Muscle of leg (tissue), 11 donors: ENCODE data around the gene EYA3. TPM values are rescaled to one million over a fixed set of nuclear protein-coding genes. Genes with fewer than 3 reads are reported as not detected.

ENCODE experiments used
- DNase-seq: peaks from one replicate; pipeline ENCODE4 v3.0.0; 2013
- H3K27ac ChIP-seq: one replicate; pipeline ENCODE4 v1.5.1; 2013; ENCODE audit warnings: mild to moderate bottlenecking, low read length, control low read depth
- H3K27me3 ChIP-seq: one replicate; pipeline ENCODE4 v1.6.1; 2013; ENCODE audit warnings: low read length; ENCODE audit not compliant: control insufficient read depth, insufficient read depth
- H3K36me3 ChIP-seq: one replicate; pipeline ENCODE4 v1.6.1; 2013; ENCODE audit warnings: low read length; ENCODE audit not compliant: control insufficient read depth, insufficient read depth
- H3K4me1 ChIP-seq: one replicate; pipeline ENCODE4 v1.6.1; 2013; ENCODE audit warnings: low read length; ENCODE audit not compliant: control insufficient read depth, insufficient read depth
- H3K4me3 ChIP-seq: one replicate; pipeline ENCODE4 v1.5.1; 2013; ENCODE audit warnings: low read length, control low read depth
- H3K9me3 ChIP-seq: replicated peaks from 2 replicates; pipeline ENCODE4 v1.6.1; 2013; ENCODE audit warnings: low read depth, low read length; ENCODE audit not compliant: control insufficient read depth
- WGBS: methylation state at CpG from one replicate; pipeline ENCODE4 v1.1.5; 2013; ENCODE audit warnings: missing lambda C conversion rate; ENCODE audit not compliant: insufficient coverage; 5-methylcytosine and 5-hydroxymethylcytosine counted together
- polyA plus RNA-seq, 8 donors: library from polyadenylated mRNA; unstranded; fragments of 120-200 nt; gene quantifications; one replicate each; pipeline versions ENCODE4 v1.2.1 to v1.2.3, GENCODE V29; 2013; ENCODE audit warnings: inconsistent platforms in 1 of 8, low replicate concordance in 1 of 8; ENCODE audit not compliant: insufficient read length in 8 of 8, insufficient read depth in 1 of 8
- total RNA-seq: library from RNA; stranded (reverse); fragments of 120-200 nt; gene quantifications from one replicate; pipeline ENCODE4 v1.2.4, GENCODE V29; 2013

The EYA3 gene
- total and polyA plus RNA-seq, 9 donors: 14.0 to 20.2 (median 16.6) TPM

GRCh38 chr1:28129150-28129549 is 40.7 kb upstream of the EYA3 start:
- Histone ChIP-seq H3K27ac (no peak overlapping the region), H3K36me3 (no peaks in the 10 kb centered on the region), H3K4me3 (no peak overlapping the region), H3K4me1 (no peaks in the 10 kb centered on the region), H3K27me3 (no peaks in the 10 kb centered on the region), H3K9me3 (no peaks in the 10 kb centered on the region)
- peak; percentile 44 for DNase-seq
- WGBS: no CpG with 5 or more reads among the region's 1 CpG

DNA sequence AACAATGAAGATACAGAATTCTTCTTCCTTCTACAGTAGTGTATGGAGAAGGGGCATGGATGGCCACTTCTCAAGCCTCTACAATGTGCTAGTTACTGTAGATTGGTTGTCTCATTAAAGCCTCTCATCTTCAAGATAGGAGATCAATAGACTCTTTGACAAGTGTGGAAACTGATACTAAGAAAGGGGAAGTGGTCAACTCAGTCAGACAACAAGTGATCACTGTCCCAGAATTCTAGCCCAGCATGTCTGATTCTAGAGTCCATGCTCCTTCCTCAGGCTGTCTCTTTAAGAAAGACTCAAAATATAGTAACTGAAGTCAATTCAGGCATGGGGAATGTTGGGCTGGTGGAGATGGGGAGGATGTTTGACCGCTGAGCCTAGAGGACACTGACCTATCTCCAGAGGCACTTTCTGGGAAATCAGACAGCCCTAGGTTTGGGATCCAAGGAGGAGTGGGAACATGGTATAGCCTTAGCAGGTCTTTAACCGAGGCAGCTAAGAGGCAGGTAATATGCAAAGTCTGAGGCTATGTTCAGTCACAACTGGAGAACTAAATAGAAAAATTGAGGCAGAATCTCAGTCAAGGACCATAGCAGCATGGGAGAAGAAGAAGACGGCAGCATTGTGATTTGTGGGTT is 39.3 kb upstream of the EYA3 start:
- Histone ChIP-seq H3K9me3 (no peaks in the 10 kb centered on the region), H3K27me3 (no peaks in the 10 kb centered on the region), H3K4me3 (no peak overlapping the region), H3K27ac (no peak overlapping the region), H3K36me3 (no peaks in the 10 kb centered on the region), H3K4me1 (no peaks in the 10 kb centered on the region)
- WGBS: 85% methylated on average over 2 of the region's 3 CpGs
- no peak for DNase-seq

DNA sequence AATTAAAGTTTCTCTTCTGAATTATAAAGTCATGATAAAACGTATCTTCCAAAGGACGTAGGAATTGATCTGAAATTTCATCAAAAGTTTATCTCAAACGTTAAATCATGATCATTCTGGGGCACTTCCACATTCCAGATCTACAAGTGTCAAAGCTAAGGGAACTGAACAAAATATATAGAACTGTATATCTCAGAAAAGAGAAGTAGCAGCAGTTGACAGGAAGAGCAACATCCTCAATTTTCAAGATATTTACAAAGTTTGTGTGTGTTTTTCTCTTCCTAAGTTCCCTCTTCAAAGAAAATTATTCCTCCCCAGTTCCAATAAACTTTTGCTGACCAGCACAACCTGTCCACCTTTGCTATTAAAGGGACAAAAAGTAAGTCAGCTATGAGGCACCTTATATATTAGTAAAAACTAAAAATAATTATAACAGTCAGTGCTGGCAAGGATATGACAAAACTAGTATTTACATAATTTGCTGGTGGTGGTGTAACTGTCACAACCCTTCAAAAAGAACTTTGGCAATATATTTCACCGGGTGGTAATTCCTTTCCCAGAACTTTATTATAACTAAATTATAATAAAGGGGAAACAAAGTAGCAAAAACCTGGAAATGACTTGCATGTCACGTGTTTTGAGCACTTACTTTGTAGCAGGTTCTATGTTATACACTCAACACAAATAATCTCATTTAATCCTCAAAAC is 38.5 kb upstream of the EYA3 start:
- Histone ChIP-seq H3K27ac (peak overlapping the region; percentile 6), H3K9me3 (no peaks in the 10 kb centered on the region), H3K4me3 (no peak overlapping the region), H3K36me3 (no peaks in the 10 kb centered on the region), H3K4me1 (no peaks in the 10 kb centered on the region), H3K27me3 (no peaks in the 10 kb centered on the region)
- DNase-seq: peak; percentile 41
- WGBS: no CpG with 5 or more reads among the region's 5 CpGs

GRCh38 chr1:28126212-28126611 is 37.8 kb upstream of the EYA3 start:
- H3K9me3 ChIP-seq: no peaks in the 10 kb centered on the region
- DNase-seq: no peak
- no peaks in the 10 kb centered on the region for H3K27me3 ChIP-seq
- H3K4me1 ChIP-seq: no peaks in the 10 kb centered on the region
- H3K27ac ChIP-seq: no peak overlapping the region
- no CpG with 5 or more reads among the region's 3 CpGs for WGBS
- H3K36me3 ChIP-seq: no peaks in the 10 kb centered on the region
- H3K4me3 ChIP-seq: no peak overlapping the region

GRCh38 chr1:28123461-28123961 is 35.1 kb upstream of the EYA3 start:
- DNase-seq: peak; percentile 41
- Histone ChIP-seq H3K9me3 (no peaks in the 10 kb centered on the region), H3K36me3 (no peaks in the 10 kb centered on the region), H3K27ac (no peak overlapping the region), H3K27me3 (no peaks in the 10 kb centered on the region), H3K4me1 (no peaks in the 10 kb centered on the region), H3K4me3 (no peak overlapping the region)
- WGBS: no CpG with 5 or more reads among the region's 4 CpGs

- Histone ChIP-seq H3K27ac (no peak overlapping the region), H3K4me1 (no peaks in the 10 kb centered on the region), H3K36me3 (no peaks in the 10 kb centered on the region), H3K9me3 (no peaks in the 10 kb centered on the region), H3K27me3 (no peaks in the 10 kb centered on the region), H3K4me3 (no peak overlapping the region)
- WGBS: 61% methylated on average over 2 of the region's 3 CpGs
- DNase-seq: no peak
Measured at GRCh38 chr1:28122183-28122582, 33.8 kb upstream of the EYA3 start.

GRCh38 chr1:28119556-28119955 is 31.1 kb upstream of the EYA3 start:
- no peak overlapping the region for H3K4me3 ChIP-seq
- 88% methylated on average over 1 of the region's 8 CpGs for WGBS

GRCh38 chr1:28118640-28119307 is 30.4 kb upstream of the EYA3 start:
- no peaks in the 10 kb centered on the region for H3K4me1 ChIP-seq
- WGBS: 67% methylated on average over 1 of the region's 5 CpGs
- DNase-seq: no peak

More at GRCh38 chr1:28119556-28119955, 31.1 kb upstream of the EYA3 start:
- DNase-seq: no peak
- Histone ChIP-seq H3K36me3 (no peaks in the 10 kb centered on the region), H3K9me3 (no peaks in the 10 kb centered on the region), H3K27me3 (no peaks in the 10 kb centered on the region), H3K27ac (no peak overlapping the region), H3K4me1 (no peaks in the 10 kb centered on the region)

DNA sequence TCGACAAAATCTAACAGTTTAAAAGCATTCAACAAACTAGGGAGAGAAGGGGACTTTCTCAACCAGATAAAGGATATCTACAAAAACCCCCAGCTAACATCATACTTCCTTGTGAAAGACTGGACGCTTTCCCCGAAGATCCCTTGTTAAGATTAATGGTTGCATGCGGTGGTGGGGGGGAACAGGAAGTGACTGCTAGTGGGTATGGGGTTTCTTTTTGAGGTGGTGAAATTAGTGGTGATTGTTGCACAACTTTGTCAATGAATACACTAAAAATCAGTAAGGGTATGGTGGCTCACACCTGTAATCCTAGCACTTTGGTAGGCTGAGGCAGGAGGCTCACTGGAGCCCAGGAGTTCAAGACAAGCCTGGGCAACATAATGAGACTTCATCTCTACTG is 26.9 kb upstream of the EYA3 start:
- Histone ChIP-seq H3K4me1 (no peaks in the 10 kb centered on the region), H3K27me3 (no peaks in the 10 kb centered on the region), H3K9me3 (no peaks in the 10 kb centered on the region), H3K27ac (no peak overlapping the region), H3K36me3 (no peaks in the 10 kb centered on the region), H3K4me3 (no peak overlapping the region)
- DNase-seq: peak; percentile 45
- WGBS: no CpG with 5 or more reads among the region's 4 CpGs

More at GRCh38 chr1:28118640-28119307, 30.4 kb upstream of the EYA3 start:
- no peaks in the 10 kb centered on the region for H3K9me3 ChIP-seq
- no peaks in the 10 kb centered on the region for H3K27me3 ChIP-seq
- H3K36me3 ChIP-seq: no peaks in the 10 kb centered on the region
- no peak overlapping the region for H3K27ac ChIP-seq
- H3K4me3 ChIP-seq: no peak overlapping the region

GRCh38 chr1:28114844-28115243 is 26.4 kb upstream of the EYA3 start:
- no CpG with 5 or more reads among the region's 2 CpGs for WGBS
- no peaks in the 10 kb centered on the region for H3K36me3 ChIP-seq

More at GRCh38 chr1:28114844-28115243, 26.4 kb upstream of the EYA3 start:
- no peak for DNase-seq
- Histone ChIP-seq H3K27me3 (no peaks in the 10 kb centered on the region), H3K9me3 (no peaks in the 10 kb centered on the region), H3K4me3 (no peak overlapping the region), H3K4me1 (no peaks in the 10 kb centered on the region), H3K27ac (no peak overlapping the region)
